Naive B cell (primary cell): ENCODE measurements around the gene HIPK1. TPM values are rescaled to one million over a fixed set of nuclear protein-coding genes. Genes with fewer than 3 reads are reported as not detected.

Source experiments
- ATAC-seq, 2 donors: fragments of 150-1000 bp; cut with Tn5 transposase; 2 replicates each; pipeline ENCODE4 v1.10.0; 2021; ENCODE audit warnings: low read depth in 2 of 2, mild to moderate bottlenecking in 2 of 2, moderate library complexity in 2 of 2
- DNase-seq: peaks from one replicate; pipeline ENCODE4 v3.0.0; 2022
- H3K27ac Mint-ChIP-seq, 6 donors: one replicate each; pipeline ENCODE4 v1.8.0; 2020 to 2022; ENCODE audit warnings: mild to moderate bottlenecking in 6 of 6, mixed read lengths in 6 of 6, moderate library complexity in 5 of 6, inconsistent platforms in 2 of 6
- H3K27me3 Mint-ChIP-seq, 3 donors: one replicate each; pipeline ENCODE4 v1.8.0; 2021 to 2022; ENCODE audit warnings: mixed read lengths in 3 of 3, mild to moderate bottlenecking in 1 of 3
- H3K36me3 Mint-ChIP-seq, 2 donors: one replicate each; pipeline ENCODE4 v1.8.0; 2020 to 2022; ENCODE audit warnings: mixed read lengths in 2 of 2, inconsistent platforms in 1 of 2, mild to moderate bottlenecking in 1 of 2
- H3K4me1 Mint-ChIP-seq, 3 donors: one replicate each; pipeline ENCODE4 v1.8.0; 2020 to 2022; ENCODE audit warnings: mixed read lengths in 3 of 3, inconsistent platforms in 1 of 3, mild to moderate bottlenecking in 1 of 3, moderate library complexity in 1 of 3
- H3K4me3 Mint-ChIP-seq, 8 donors: one replicate each; pipeline ENCODE4 v1.8.0; 2020 to 2022; ENCODE audit warnings: mild to moderate bottlenecking in 8 of 8, mixed read lengths in 8 of 8, moderate library complexity in 8 of 8, inconsistent platforms in 2 of 8
- H3K9me3 Mint-ChIP-seq, 7 donors: one replicate each; pipeline ENCODE4 v1.8.0; 2020 to 2022; ENCODE audit warnings: mixed read lengths in 7 of 7, mild to moderate bottlenecking in 5 of 7, inconsistent platforms in 2 of 7, moderate library complexity in 1 of 7
- polyA plus RNA-seq, 6 donors: library from polyadenylated mRNA; unstranded; fragments of 300-500 nt; fragmentation: Illumina TruSeq; gene quantifications; one replicate each; pipeline ENCODE4 v1.2.3, GENCODE V29; 2021; ENCODE audit warnings: low read depth in 6 of 6

Gene HIPK1
- polyA plus RNA-seq, 6 donors from 2014 or later = 0.08 to 8.6 (median 6.4) TPM

GRCh38 chr1:113963281-113963906 is 34.3 kb downstream of the HIPK1 start:
- Mint-ChIP-seq H3K27ac (peak overlapping the region in 2 of 6 donors; percentile 5 to 20), H3K36me3 (peaks cover 37 to 54% of the 10 kb centered on the region in 2 donors), H3K27me3 (no peaks in the 10 kb centered on the region), H3K9me3 (peaks cover 0 to 2% (median 0%) of the 10 kb centered on the region in 7 donors), H3K4me3 (no peak overlapping the region), H3K4me1 (no peaks in the 10 kb centered on the region)
- DNase-seq (no peak), ATAC-seq (no peak)

DNA sequence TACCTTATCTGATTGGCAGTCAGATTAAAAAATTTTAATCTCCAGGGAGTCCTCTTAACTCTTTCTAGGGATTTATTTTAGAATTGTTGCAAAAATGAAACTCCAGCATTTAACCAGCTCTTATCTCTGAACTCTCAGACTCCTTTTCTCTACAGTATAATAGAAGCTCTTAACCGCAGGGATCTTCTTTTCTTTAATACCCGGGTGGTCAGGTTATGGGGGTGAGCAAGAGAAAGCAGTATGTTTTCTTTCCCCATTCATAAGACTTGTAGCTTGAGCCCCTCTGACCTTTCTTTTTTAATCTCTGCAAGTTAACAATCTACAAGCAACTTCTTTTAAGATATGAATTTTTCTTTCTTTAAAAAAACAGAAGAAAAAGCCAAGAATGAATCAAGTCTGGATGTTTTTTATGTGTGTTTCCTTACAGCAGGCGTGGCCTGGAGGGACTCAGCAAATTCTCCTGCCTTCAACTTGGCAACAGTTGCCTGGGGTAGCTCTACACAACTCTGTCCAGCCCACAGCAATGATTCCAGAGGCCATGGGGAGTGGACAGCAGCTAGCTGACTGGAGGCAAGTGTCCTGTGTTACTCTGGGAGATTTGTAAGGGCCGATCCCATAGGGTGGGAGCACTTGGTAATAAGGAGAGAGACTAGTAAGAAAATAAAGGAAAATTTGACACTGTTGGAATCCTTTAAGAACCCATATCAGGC is 36.7 kb downstream of the HIPK1 start:
- ATAC-seq (no peak), DNase-seq (no peak)
- H3K9me3 Mint-ChIP-seq = peaks cover 0 to 2% (median 0%) of the 10 kb centered on the region in 7 donors
- no peaks in the 10 kb centered on the region for H3K4me1 Mint-ChIP-seq
- H3K27me3 Mint-ChIP-seq = no peaks in the 10 kb centered on the region
- peaks cover 42 to 64% of the 10 kb centered on the region in 2 donors for H3K36me3 Mint-ChIP-seq
- peak overlapping the region in 3 of 6 donors; percentile 44 to 94 (median 83) for H3K27ac Mint-ChIP-seq
- no peak overlapping the region for H3K4me3 Mint-ChIP-seq

DNA sequence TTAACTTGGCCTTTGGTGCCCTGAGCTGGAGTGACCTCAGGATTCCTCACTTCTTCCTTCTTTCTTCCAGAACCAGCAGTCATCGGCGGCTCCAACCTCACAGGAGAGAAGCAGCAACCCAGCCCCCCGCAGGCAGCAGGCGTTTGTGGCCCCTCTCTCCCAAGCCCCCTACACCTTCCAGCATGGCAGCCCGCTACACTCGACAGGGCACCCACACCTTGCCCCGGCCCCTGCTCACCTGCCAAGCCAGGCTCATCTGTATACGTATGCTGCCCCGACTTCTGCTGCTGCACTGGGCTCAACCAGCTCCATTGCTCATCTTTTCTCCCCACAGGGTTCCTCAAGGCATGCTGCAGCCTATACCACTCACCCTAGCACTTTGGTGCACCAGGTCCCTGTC is 43.8 kb downstream of the HIPK1 start:
- Mint-ChIP-seq H3K4me1 (peaks cover 0 to 9% (median 3%) of the 10 kb centered on the region in 3 donors), H3K4me3 (no peak overlapping the region), H3K36me3 (peaks cover 36 to 43% of the 10 kb centered on the region in 2 donors), H3K27ac (peak overlapping the region in 2 of 6 donors; percentile 15 to 34), H3K9me3 (no peaks in the 10 kb centered on the region), H3K27me3 (no peaks in the 10 kb centered on the region)
- no peak for DNase-seq
- ATAC-seq = no peak

GRCh38 chr1:113975211-113975895 is 46.2 kb downstream of the HIPK1 start:
- no peaks in the 10 kb centered on the region for H3K27me3 Mint-ChIP-seq
- H3K27ac Mint-ChIP-seq = peak overlapping the region in 2 of 6 donors; percentile 10 to 95
- H3K4me1 Mint-ChIP-seq = peaks cover 7 to 13% (median 10%) of the 10 kb centered on the region in 3 donors
- no peaks in the 10 kb centered on the region for H3K9me3 Mint-ChIP-seq
- ATAC-seq = no peak
- no peak overlapping the region for H3K4me3 Mint-ChIP-seq
- H3K36me3 Mint-ChIP-seq = peaks cover 18 to 27% of the 10 kb centered on the region in 2 donors
- DNase-seq = no peak

DNA sequence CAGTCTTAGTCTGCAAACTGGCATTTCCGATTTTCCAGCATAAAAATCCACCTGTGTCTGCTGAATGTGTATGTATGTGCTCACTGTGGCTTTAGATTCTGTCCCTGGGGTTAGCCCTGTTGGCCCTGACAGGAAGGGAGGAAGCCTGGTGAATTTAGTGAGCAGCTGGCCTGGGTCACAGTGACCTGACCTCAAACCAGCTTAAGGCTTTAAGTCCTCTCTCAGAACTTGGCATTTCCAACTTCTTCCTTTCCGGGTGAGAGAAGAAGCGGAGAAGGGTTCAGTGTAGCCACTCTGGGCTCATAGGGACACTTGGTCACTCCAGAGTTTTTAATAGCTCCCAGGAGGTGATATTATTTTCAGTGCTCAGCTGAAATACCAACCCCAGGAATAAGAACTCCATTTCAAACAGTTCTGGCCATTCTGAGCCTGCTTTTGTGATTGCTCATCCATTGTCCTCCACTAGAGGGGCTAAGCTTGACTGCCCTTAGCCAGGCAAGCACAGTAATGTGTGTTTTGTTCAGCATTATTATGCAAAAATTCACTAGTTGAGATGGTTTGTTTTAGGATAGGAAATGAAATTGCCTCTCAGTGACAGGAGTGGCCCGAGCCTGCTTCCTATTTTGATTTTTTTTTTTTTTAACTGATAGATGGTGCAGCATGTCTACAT is 47.6 kb downstream of the HIPK1 start:
- Mint-ChIP-seq H3K36me3 (peaks cover 14 to 25% of the 10 kb centered on the region in 2 donors), H3K4me1 (peaks cover 7 to 13% (median 10%) of the 10 kb centered on the region in 3 donors), H3K27ac (peak overlapping the region in 3 of 6 donors; percentile 26 to 67 (median 36)), H3K4me3 (no peak overlapping the region), H3K27me3 (no peaks in the 10 kb centered on the region), H3K9me3 (no peaks in the 10 kb centered on the region)
- DNase-seq (no peak), ATAC-seq (peak in 1 of 2 donors; percentile 16)

- peak overlapping the region in 1 of 6 donors; percentile 72 for H3K27ac Mint-ChIP-seq
- no peak for DNase-seq
These were observed 48.8 kb downstream of the HIPK1 start for GRCh38 chr1:113977906-113978305.

GRCh38 chr1:113978863-113979702 is 50.0 kb downstream of the HIPK1 start, which contains the start of gene OLFML3:
OLFML3 (plus strand) TSS chr1:113979474; CDS start chr1:113979517, 43 bp downstream.
- H3K36me3 Mint-ChIP-seq = peaks cover 0 to 7% of the 10 kb centered on the region in 2 donors
- no peak within 1 kb of the TSS for H3K4me3 Mint-ChIP-seq
- no peak for ATAC-seq
- DNase-seq = peak; percentile 27
- no peaks in the 10 kb centered on the region for H3K27me3 Mint-ChIP-seq
- H3K4me1 Mint-ChIP-seq = peaks cover 8 to 20% (median 13%) of the 10 kb centered on the region in 3 donors
- peak within 1 kb of the TSS in 3 of 6 donors; percentile 27 to 49 (median 32) for H3K27ac Mint-ChIP-seq
- no peaks in the 10 kb centered on the region for H3K9me3 Mint-ChIP-seq

More at GRCh38 chr1:113977906-113978305, 48.8 kb downstream of the HIPK1 start:
- Mint-ChIP-seq H3K4me1 (peaks cover 11 to 14% (median 13%) of the 10 kb centered on the region in 3 donors), H3K9me3 (no peaks in the 10 kb centered on the region), H3K27me3 (no peaks in the 10 kb centered on the region), H3K36me3 (peaks cover 3 to 13% of the 10 kb centered on the region in 2 donors), H3K4me3 (no peak overlapping the region)
- ATAC-seq = no peak

GRCh38 chr1:113980110-113980509 is 51.0 kb downstream of the HIPK1 start:
- H3K4me3 Mint-ChIP-seq = no peak overlapping the region
- H3K27me3 Mint-ChIP-seq = no peaks in the 10 kb centered on the region
- H3K27ac Mint-ChIP-seq = no peak overlapping the region
- H3K4me1 Mint-ChIP-seq = peaks cover 8 to 20% (median 13%) of the 10 kb centered on the region in 3 donors
- DNase-seq (no peak), ATAC-seq (no peak)
- H3K9me3 Mint-ChIP-seq = no peaks in the 10 kb centered on the region
- peaks cover 0 to 2% of the 10 kb centered on the region in 2 donors for H3K36me3 Mint-ChIP-seq

DNA sequence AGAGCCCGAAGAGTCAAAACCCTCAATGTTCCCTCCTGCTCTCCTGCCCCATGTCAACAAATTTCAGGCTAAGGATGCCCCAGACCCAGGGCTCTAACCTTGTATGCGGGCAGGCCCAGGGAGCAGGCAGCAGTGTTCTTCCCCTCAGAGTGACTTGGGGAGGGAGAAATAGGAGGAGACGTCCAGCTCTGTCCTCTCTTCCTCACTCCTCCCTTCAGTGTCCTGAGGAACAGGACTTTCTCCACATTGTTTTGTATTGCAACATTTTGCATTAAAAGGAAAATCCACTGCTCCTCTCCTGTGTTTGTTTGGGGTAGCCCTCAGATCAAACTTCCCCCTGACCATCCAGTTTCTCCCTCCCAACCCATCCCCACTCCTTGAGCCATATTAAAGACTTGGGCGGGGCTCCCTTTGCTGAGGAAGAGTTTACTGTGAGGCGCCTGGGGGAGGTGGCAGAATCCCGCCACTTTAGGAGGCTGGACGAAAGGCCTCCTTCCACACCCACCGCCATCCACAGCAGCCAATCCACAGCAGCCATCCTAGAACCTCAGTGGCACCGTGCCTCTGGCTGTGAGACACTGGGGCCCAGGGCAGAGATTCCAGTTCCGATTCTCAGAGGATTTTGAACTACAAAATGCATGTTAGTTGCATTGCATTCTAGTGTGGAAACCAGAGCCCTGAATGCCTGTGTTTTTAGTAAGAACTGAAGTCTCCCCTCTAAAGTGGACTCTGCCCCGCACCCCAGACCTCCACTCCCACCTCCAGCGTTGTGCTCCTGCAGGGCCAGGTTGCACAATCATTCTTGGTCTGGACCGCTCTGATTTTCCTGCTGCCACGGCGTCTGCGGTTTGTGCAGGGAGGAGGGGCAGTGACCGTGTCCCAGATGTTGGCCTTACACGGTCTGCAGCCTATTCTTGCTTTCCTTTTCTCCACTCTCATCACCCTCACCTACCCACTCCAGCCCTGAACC is 53.1 kb downstream of the HIPK1 start:
- H3K4me1 Mint-ChIP-seq = peaks cover 4 to 20% (median 8%) of the 10 kb centered on the region in 3 donors

DNA sequence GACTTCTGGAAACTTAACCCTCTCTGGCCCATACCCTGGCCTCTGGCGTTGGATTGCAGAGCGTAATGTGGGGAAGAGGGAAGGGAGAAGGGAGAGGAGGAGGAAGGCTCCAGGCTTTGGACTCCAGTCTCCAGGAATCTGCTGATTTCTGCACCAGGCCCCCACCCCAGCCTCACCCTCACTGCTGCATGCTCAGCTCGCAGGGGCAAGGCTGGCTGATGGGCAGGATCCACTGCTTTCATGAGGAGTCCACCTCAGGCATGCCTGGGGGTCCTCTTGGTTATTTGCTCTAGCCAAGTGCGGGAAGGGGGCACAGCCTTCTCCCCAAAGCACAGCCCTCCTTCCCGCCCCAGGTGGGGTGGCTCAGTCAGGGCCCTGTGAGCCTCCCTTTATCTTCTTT is 53.8 kb downstream of the HIPK1 start:
- Mint-ChIP-seq H3K36me3 (peaks cover 0 to 8% of the 10 kb centered on the region in 2 donors), H3K4me3 (peak overlapping the region in 1 of 8 donors; percentile 50), H3K27ac (peak overlapping the region in 1 of 6 donors; percentile 91), H3K4me1 (peaks cover 4 to 20% (median 8%) of the 10 kb centered on the region in 3 donors), H3K27me3 (peaks cover 0 to 14% (median 0%) of the 10 kb centered on the region in 3 donors), H3K9me3 (peaks cover 0 to 4% (median 0%) of the 10 kb centered on the region in 7 donors)
- no peak for ATAC-seq
- no peak for DNase-seq

More for the DNA sequence above, 53.1 kb downstream of the HIPK1 start:
- peaks cover 0 to 8% of the 10 kb centered on the region in 2 donors for H3K36me3 Mint-ChIP-seq
- DNase-seq (no peak), ATAC-seq (no peak)
- H3K27me3 Mint-ChIP-seq = peaks cover 0 to 9% (median 0%) of the 10 kb centered on the region in 3 donors
- H3K9me3 Mint-ChIP-seq = peaks cover 0 to 4% (median 0%) of the 10 kb centered on the region in 7 donors
- peak overlapping the region in 1 of 8 donors; percentile 50 for H3K4me3 Mint-ChIP-seq
- peak overlapping the region in 1 of 6 donors; percentile 91 for H3K27ac Mint-ChIP-seq

DNA sequence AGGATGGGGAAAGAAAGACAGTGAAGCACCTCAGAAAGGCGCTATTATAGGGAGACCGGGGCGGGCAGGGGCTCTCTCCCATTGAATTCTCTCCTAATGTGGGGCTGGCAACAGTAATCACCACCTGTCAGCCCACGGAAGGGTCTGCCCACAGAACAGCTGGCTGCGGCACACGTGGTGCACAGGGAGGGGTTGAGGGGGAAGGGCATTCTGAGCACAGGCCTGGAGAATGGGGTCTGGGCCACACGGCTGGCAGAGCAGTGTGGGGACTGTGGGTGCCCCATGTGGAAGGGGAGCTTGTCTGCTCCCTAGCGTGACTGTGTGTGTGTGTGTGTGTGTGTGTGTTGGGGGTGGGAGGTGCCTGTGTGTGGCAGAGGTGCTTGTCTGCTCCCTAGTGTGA is 54.3 kb downstream of the HIPK1 start:
- no peak for DNase-seq
- H3K36me3 Mint-ChIP-seq = peaks cover 0 to 8% of the 10 kb centered on the region in 2 donors

More for the DNA sequence above, 54.3 kb downstream of the HIPK1 start:
- Mint-ChIP-seq H3K4me3 (no peak overlapping the region), H3K9me3 (peaks cover 0 to 5% (median 0%) of the 10 kb centered on the region in 7 donors), H3K27me3 (peaks cover 0 to 14% (median 0%) of the 10 kb centered on the region in 3 donors), H3K27ac (peak overlapping the region in 1 of 6 donors; percentile 33), H3K4me1 (peaks cover 4 to 20% (median 8%) of the 10 kb centered on the region in 3 donors)
- ATAC-seq = no peak
